ENCODE measurements around the gene ZNF362. TPM values are rescaled to one million over a fixed set of nuclear protein-coding genes. Genes with fewer than 3 reads are reported as not detected.

ZNF362 gene
- total RNA-seq, 1 experiment from 2014 or later, result 14.6 TPM

DNA sequence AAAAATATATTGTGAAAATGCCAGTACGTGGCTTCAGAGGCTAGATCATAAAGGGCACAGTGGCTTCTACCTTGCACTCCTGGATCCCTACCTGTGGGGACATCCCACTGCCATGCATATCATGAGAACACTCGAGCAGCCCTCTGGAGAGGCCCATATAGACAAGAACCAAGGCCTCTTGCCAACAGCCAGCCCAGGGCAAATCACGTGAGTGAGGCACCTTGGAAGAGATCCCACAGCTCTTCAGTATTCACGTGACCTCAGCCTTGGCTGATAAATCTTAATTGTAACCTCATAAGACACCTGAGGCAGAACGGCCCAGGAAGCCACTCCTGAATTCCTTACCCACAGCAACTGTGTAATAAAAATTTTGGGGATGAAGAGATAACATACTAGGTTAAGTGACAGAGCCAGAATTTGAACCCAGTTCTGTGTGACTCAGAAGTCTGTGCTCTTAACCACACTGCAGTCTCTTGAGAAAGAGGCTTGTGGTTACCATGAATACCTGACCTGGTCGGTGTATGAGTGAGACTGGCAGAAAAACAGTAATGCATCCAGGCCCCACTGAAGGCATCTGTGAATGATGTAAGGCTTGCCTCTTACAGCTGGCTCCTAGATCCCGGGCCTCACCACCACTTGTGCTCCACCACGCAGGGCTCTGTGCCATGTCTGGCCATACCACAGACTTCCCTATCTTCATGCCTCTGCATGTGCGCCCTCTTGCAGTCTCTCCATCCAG, 71.5 kb downstream of the ZNF362 start:
- peak; percentile 94 for DNase-seq (ENCODE audit: low read depth)

DNA sequence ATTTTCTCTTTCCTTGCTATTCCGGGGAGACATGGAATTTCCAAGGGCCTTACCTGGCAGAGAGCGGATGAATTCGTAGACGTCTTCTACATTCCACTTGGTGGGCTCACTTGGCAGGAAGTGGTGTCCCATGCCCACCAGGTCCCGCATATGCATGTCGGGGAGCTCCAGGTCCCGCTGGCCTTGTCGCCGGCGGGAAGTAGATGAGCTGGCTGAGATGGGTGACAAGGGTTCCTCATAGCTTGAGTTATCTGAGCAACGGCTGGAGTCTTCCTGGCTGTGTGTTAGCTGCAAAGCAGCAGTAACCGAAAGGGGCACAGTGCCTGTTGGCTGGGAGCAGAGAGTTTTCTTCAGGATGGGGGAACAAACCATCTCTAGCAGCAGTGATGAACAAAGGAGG, 72.5 kb downstream of the ZNF362 start:
- no peak for DNase-seq (ENCODE audit: low read depth)

DNA sequence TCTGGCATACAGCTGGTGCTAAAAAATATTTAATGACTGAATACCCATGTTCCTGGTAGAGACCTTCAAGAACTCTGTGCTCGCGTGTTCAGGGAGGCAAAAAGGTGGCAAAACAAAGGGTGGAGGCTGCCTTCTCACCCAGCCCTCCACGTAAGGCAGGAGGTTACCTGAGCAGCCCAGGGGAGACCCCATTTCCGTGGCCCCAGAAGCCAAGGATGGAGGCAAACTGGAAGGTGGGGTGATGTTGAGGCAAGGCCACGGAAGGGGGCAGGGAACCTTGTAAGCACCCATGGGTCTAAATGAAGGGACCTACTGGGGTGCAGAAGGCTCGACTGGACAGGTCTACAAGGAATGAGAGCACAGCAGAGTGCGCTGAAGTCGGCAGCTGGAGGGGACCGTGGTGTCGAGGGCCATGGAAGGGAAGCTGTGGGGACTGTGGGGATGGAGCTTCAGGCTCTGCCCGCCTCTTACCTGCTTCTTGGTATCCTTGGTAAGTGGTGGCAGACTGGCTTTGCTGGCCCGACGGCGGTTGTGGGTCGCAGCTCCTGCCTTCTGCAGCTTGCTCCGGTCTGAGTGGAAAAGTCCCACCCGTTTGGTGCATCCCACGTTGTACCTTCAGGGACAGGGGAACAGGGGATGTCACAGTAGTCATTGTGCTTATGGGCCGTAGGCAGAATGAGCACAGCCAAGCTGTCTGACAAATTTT, 73.5 kb downstream of the ZNF362 start:
- no peak for DNase-seq (ENCODE audit: low read depth)

DNA sequence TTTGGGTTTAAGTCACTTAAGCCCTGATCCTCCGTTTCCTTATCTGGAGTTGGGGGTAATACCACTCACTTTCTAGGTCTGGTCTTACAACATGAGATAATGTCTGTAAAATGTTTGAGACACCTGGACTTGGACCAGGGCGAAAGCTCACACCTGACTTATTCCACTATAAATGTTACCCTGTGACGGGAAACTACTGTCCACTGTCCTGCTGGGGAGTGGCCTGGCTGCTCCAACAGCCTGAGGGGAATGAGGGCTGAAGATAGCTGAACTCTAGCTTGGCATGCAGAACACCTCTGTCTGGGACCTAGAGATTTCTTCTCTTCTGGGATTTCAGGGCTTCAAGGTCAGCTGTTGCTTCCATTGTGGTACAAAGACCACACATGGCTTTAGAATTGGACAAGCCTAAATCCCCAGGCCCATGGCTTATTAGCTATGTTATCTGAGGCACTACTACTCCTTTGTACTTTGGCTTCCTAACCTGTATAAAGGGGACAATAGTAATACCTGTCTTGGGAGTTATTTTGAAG, 74.1 kb downstream of the ZNF362 start:
- no peak for DNase-seq (ENCODE audit: low read depth)

DNA sequence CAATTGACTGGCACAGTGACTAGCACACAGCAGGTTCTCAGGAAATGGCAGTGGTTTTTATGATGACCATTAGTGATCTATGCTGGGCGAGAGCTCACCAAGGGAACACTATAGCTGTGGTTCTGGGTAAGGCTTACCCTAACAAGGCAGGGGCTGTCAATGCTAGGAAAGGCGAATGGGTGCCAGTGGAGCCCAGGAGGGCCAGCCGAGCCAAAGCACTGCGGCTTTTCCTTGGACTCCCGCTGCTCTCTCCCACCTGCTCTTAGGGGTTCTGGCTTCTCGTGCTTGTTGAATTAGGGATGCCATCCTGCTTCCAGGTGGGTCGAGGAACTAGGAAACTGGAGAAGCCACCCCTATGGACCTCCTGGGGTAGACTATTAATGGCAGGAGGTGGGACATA, 74.6 kb downstream of the ZNF362 start:
- DNase-seq (ENCODE audit: low read depth), result no peak

DNA sequence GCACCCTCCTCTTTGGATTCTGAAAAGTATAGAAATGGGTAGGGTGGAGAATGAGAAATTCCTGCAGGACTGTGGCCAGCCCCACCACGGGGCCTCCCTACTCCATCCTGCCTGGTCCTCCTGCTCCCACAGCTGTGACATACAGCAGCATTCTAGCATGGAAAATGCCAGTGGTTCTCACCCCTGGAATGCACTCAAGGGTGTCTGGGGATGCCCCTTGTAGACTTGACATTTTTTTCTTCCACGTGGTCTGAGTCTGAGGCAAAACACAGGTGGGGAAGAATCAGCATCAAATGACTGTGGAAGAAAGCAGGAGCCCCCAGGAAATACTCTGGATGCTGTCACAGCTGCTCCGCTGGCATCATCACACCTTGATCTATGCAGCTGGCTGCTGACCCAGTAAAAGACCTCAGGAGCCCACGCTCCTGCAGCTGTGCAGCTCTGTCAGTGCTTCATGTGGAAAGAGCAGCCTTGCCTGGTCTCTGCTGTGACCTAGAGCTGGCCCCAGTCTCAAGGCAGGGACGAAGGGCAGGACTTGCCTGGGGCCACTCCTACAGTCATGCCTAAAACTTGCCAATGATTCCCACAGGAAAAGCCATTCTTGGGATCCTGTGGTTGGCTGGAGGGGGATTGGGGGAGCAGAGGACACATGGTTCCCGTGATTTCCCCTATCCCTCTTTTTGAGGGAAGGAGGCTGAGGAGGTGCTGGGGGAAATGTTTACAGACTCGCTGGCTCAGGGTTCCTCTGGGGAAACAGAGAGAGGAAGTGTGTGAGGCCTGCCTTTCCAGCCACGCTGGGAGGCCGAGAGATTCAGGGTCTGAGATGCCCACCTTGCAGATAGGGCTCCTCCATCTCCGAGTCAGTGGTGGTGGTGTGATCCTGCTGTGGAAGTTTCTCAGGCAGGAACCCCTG, 75.4 kb downstream of the ZNF362 start:
- no peak for DNase-seq (ENCODE audit: low read depth)

DNA sequence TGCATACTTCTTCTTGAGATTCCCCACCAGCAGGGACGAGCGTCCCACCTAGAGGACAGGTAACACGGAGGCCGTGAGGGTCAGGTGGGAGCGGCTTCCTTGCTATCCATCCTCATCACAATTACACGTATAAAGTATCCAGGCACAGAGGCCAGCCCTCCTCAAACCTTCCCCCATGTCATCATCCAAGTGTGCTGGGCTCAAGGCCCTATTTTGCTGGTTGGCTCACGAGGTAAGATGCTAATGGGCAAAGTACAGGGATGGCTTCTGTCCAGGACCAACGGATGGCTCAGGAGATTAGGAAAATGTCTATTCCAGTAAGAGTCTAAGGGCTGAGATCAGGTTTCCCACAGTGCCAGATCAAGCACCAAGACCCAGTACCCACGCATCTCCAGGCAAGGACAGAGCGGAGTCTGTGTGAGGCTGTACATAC, 76.1 kb downstream of the ZNF362 start:
- DNase-seq (ENCODE audit: low read depth), result peak; percentile 60

DNA sequence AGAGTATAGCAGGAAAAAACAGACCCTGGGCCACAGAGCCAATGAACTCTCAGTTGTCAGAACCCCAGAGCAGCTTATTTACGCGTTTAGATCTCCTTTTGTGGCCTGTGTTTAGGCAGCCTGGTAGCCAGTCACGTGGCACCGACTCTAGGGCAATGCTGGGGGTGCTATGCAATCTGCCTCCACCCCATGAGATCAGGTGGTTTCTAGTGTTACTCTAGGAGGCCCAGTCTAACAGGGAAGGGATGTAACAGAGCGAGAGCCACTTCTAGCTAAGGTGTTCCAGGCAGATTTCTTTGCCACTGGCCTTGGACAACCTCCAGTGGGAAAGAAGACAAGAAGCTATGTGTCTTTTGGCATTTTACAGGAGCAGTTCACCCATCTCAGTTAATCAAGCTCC, 76.6 kb downstream of the ZNF362 start:
- DNase-seq (ENCODE audit: low read depth), result no peak

DNA sequence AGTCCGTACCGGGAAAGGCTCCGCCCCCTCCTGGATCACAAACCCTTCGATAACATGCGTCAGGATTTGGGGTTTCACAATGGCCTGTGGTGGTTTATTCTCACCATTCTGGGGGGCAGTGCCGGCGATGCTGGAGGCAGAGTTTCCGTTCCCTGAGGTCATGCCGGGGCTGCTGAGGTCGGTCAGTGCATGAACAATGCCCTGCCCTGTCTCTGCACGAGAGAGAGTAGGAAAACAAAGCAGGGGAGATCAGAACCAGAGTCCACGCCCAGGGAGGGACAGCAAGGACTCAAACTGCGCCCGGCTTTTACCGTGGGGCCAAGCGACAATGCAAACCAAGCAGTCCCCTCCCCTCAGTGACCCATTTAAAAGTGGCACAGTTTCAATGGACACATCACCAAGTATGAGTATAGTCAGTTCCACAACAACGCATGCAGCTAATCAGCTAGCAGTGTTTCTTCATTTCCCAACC, 77.8 kb downstream of the ZNF362 start:
- DNase-seq (ENCODE audit: low read depth), result no peak

DNA sequence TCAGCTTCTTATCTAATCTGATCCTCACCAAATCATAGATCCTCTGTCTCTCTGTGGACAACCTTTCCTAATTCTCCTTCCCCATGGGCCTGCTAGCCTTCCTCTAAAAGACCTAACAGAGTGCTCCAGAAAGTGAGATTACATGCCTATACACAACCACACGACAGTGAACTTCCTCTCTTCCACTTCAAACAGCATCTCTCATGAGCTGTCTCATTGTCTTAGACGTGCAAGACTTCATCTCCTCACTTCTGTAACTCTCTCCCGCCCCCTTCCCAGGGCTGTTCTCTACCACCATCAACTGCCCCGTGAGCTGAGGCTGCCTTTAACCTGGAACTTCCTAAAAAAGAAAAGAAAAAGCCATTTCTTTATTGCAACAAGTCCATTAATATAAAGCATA, 78.7 kb downstream of the ZNF362 start:
- DNase-seq (ENCODE audit: low read depth), result no peak

DNA sequence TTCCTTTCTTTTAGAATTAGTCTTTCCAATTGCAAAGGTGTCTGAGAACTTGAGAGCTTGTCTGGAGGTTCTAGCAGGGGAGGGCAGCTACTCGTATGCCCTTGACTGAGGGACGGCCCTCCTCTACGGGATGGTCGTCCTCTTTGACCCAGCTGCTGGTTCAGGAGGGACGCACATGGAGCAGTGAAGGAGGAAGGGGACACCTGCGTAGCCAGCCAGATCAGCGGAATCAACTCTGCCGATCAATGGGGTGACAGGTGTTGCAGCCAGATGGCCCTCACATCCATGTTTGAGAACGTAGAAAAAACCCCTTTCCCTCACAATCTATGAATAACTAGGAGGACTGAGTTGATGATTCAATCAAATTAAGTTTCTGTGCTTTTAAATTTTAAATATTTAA, 80.3 kb downstream of the ZNF362 start:
- no peak for DNase-seq (ENCODE audit: low read depth)

DNA sequence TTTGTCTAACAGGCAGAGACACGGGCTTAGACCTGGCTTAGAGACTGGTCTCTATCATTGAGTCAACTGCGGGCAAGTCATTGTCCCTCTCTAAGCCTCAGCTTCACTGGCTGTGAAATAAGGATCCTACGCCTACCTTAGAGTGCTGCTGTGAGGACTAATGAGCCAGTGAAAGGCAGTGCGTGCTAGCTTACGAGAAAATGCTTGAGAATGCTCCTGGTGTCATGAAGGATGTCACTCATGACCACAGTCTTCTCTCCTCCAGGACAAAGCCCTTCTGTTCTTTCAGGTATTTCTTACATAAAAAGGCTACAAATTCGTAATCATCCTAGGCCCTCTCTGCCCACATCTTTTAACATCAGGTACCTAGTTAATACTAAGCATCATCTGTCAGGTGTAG, 81.1 kb downstream of the ZNF362 start:
- no peak for DNase-seq (ENCODE audit: low read depth)

DNA sequence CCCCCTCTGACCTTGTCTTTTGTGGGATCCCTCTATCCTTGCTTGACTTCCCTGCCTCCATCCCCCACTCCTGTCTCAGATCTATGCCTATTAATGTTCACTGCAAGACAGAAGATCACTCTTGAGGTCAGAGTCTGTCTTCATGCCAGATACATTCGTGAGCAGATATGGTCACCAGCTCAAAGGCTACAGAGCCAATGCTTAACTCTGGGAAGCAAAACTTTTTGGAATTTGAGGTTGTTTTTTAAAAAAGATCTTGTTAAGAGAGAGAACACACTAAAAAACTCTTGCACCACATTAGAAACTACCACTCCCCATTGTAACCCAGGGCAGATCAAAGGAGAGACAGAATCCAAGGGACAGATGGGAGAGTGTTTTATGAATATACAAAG, 81.8 kb downstream of the ZNF362 start:
- no peak for DNase-seq (ENCODE audit: low read depth)

DNA sequence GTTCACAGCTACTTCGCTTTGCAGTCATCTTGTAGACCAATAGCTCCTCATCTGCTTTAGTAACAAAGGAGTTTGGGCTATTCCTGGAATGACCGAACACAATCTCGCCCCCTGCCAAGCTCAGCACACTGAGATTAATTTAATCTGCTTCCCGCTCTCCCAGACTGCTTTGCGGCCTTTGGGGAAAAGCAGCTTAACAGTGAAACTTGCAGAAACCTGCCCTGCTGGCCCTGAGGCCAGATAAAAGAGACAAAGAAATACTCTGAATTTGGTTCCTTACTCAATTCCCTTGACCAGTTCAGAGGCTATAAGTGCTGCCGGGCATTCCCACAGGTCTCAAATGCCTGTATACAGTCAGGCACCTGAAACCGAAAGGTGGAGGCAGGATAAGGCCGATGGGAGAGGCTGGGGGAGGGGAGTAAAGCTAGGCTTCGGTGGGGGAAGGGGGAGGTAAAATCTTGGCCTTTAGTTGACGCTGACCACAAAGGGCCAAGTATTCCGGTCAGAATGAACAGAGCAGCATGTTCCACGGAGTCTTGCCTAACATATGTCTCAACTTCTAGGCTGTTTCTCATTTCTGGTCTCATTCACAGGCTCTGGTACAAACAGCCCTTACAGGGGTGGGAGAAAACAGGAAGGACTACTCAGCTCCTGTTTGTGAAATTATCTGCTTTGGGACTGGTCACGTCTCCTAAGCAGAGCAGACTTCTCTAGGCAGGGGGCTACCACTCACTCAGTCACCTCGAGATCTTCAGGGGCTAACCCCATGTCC, 82.3 kb downstream of the ZNF362 start:
- DNase-seq (ENCODE audit: low read depth), result no peak

DNA sequence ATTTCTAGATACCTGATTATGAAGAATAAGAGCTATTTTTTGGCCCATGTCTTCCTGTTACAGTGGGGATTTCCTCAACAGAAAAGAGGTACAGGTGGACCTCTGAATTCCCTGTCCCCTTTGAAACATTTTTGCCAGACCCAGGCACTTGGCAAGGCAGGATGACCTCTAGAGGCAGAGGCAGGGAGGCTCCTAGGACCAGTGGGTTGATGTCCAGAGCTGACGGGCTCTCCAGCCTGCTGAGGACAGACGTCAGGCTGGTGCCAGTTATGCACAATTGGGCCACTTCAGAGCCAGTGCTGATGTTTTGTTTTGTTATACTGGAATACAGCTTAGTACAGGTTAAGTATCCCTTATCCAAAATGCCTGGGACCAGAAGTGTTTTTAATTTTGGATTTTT, 83.1 kb downstream of the ZNF362 start:
- DNase-seq (ENCODE audit: low read depth), result no peak

DNA sequence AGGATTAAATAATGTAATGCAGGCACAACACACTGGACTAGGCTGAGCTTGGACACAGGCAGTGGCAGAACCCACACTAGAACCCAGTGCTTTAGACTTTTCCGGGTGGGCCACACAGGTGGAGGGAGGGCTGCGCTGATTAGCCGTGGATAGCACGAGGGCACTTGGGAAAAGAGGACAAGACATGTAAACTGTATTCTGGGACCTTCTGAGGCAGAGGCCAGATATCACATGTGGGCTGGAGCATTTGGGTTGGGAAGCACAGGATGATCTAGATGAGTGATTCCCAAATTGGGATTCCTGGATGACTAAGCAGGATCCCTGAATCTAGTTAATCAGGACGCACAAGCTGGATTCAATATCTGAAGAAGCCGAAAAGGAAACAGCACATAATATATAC, 84.9 kb downstream of the ZNF362 start:
- no peak for DNase-seq (ENCODE audit: low read depth)

DNA sequence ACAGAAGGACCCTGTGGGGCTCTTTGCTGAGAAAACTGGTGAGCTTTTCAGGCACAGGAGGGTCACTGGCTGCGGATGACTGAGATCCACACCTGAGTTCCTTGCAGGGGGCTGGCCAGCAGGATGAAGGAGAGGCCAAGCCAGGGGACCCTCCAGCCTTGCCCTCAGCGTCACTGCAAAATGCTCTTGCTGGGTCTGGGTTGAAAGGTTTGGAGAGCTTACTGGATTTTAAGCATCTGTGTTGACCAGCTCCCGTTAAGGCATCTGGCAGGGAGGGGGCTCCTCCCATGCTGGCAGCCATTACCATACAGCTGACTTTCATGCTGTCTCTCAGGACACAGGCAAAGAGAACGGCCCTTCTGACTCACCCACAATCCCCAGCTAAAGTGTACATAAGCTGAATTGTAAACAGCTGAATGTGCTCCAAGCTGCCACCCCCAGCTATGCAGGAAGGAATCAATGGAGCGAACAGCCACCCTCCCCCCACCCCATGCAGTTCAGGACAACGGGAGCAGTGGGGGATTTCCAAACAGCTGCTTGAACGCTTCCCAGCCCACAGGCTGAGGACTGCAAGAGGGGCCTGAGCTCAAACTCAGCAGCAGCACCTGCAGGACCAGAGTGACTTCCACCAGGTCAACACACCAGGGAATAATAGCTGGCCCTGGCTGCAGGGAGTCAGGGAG, 85.9 kb downstream of the ZNF362 start:
- peak; percentile 96 for DNase-seq (ENCODE audit: low read depth)

DNA sequence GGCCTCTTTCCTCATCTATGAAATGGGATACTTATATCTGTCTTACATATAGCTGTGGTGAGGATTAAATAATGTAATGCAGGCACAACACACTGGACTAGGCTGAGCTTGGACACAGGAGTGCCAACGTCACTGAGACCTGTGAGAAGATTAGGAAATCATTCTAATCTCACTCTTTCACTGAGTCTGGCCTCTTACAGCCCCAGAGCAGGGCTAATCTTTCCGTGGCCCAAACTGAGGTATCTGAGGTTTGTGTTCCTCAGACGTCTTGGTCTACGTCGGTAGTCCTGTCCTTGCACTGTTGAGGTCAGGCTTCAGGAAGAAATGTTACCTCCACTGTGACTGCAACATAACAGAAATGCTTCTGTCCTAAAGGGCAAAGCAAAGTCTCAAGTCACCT, 87.2 kb downstream of the ZNF362 start:
- no peak for DNase-seq (ENCODE audit: low read depth)

DNA sequence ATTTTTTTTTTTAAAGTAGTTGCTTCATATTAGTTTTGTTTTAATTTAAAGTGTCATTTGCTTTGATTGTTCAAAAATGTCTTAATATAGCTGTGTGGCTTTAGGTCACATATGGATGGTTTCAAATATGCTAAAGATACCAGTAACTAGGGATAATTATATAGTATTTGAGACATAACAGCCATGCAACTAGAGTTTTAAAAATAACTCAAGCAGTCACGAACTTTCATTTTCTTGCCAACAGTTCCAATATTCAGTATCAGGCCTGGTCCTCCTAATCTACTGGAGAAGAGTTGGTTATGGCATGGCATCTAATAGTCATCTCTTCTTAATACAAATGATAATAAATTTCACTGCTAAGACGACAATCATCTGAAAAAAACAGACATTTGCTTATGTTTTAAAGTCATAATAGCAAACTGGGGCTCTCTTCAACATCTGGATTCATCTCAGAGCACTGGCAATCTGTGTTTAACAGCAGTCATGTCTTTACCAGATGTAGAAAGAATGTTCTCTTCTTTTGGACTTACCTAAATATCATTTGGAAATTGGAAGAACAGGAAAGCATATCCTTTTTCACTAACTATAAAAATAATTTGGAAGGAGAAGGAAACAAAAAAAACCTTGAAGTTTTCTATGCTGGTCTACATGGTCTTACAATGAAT, 88.7 kb downstream of the ZNF362 start:
- DNase-seq (ENCODE audit: low read depth), result no peak

DNA sequence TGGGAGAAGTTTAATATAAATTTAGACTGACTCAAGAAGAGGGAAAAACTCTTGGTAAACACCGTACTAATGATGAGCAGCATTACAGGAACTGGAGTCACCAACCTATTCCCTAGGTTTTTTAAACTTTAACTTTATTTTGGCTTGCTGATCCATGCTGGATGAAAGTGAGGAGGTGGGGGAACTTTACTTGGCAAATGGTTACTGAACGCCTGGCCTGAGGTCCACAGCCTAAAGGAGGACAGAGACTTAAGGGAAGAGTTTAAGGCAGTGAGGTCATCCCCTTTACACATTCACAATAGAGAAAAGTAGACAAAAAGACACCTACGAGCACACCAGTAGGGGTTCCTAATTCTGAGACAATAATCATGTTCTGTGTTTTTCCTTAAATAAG, 90.2 kb downstream of the ZNF362 start:
- no peak for DNase-seq (ENCODE audit: low read depth)

Data from Daoy (cell line).